ENCODE data around the gene AP1B1. TPM values are rescaled to one million over a fixed set of nuclear protein-coding genes. Genes with fewer than 3 reads are reported as not detected.

Gene AP1B1
- total and polyA plus RNA-seq, 11 donors: 18.1 to 74.8 (median 33.8) TPM

GRCh38 chr22:29284196-29284595, 104.2 kb downstream of the AP1B1 start:
- ATAC-seq: no peak
- peaks cover 2 to 100% (median 100%) of the 10 kb centered on the region in 9 donors for H3K36me3 ChIP-seq
- H3K4me1 ChIP-seq: peaks cover 0 to under 1% (median 0%) of the 10 kb centered on the region in 12 donors
- no peak for DNase-seq
- no peak for TF ChIP-seq CTCF (IDR thresholded peaks at IDR 0.05)
- TF ChIP-seq POLR2A (IDR thresholded peaks at IDR 0.05): no peak
- 93 to 99% (median 95%) methylated on average over 3 of the region's 3 CpGs for WGBS, 4 donors
- no peak overlapping the region for H3K27ac ChIP-seq
- H3K4me3 ChIP-seq: no peak overlapping the region
- H3K27me3 ChIP-seq: no peaks in the 10 kb centered on the region
- intact Hi-C loops (cut with DNase I): no loop called here
- H3K9me3 ChIP-seq: no peaks in the 10 kb centered on the region

- no peaks in the 10 kb centered on the region for H3K27me3 ChIP-seq
- DNase-seq (no peak), ATAC-seq (peak in 1 of 4 donors; percentile 51)
- no peaks in the 10 kb centered on the region for H3K9me3 ChIP-seq
- intact Hi-C loops (cut with DNase I): no loop called here
- H3K27ac ChIP-seq: no peak overlapping the region
- H3K36me3 ChIP-seq: peaks cover 0 to 100% (median 100%) of the 10 kb centered on the region in 9 donors
- no peak overlapping the region for H3K4me3 ChIP-seq
- no peak for TF ChIP-seq POLR2A (IDR thresholded peaks at IDR 0.05)
- peaks cover 0 to 42% (median 15%) of the 10 kb centered on the region in 12 donors for H3K4me1 ChIP-seq
- WGBS, 4 donors: 83 to 98% (median 93%) methylated on average over 1 of the region's 1 CpG
Observed at GRCh38 chr22:29277927-29278326, 110.4 kb downstream of the AP1B1 start.

Small RNAs within 50 kb of the gene (microRNA-seq; reads per million reads assigned to microRNA genes)
- 1.8 to 12.2 (median 7.8) reads per million in 4 donors for gene MIR3653

Other genes starting within 250 kb of the AP1B1 start
- gene EMID1, start 182.7 kb downstream of the AP1B1 start, total RNA-seq: 1 to 10 TPM in 2 of 9 donors, under 1 TPM in 6, not detected in 1; 0.16 to 1.5 (median 0.32) TPM
- gene EMID1, start 182.7 kb downstream of the AP1B1 start, polyA plus RNA-seq: under 1 TPM in 1 of 2 donors, not detected in 1; 0.43 TPM
- gene RHBDD3, start 120.6 kb downstream of the AP1B1 start, total RNA-seq: 10 to 100 TPM; 10.9 to 29.5 (median 12.6) TPM
- gene RHBDD3, start 120.6 kb downstream of the AP1B1 start, polyA plus RNA-seq: 10 to 100 TPM; 17.2 to 18.8 TPM
- gene EWSR1, start 120.3 kb downstream of the AP1B1 start, total RNA-seq: 100 to 1,000 TPM; 103 to 202 (median 138) TPM
- gene EWSR1, start 120.3 kb downstream of the AP1B1 start, polyA plus RNA-seq: 100 to 1,000 TPM in 1 of 2 donors, 10 to 100 TPM in 1; 94.3 to 138 TPM
- 10 to 100 TPM; 12.0 to 46.6 (median 16.8) TPM for gene GAS2L1, start 81.9 kb downstream of the AP1B1 start, total RNA-seq
- gene GAS2L1, start 81.9 kb downstream of the AP1B1 start, polyA plus RNA-seq: 10 to 100 TPM; 18.0 to 48.3 TPM
- gene RASL10A, start 72.9 kb downstream of the AP1B1 start, total RNA-seq: 1 to 10 TPM in 5 of 9 donors, under 1 TPM in 4; 0.29 to 5.8 (median 1.3) TPM
- gene RASL10A, start 72.9 kb downstream of the AP1B1 start, polyA plus RNA-seq: 1 to 10 TPM in 1 of 2 donors, under 1 TPM in 1; 0.95 to 1.1 TPM
- gene RFPL1, start 50.0 kb upstream of the AP1B1 start, total RNA-seq: not detected
- gene RFPL1, start 50.0 kb upstream of the AP1B1 start, polyA plus RNA-seq: not detected
- gene NEFH, start 91.6 kb upstream of the AP1B1 start, total RNA-seq: under 1 TPM in 8 of 9 donors, not detected in 1; 0.07 to 0.51 (median 0.14) TPM
- gene NEFH, start 91.6 kb upstream of the AP1B1 start, polyA plus RNA-seq: under 1 TPM; 0.08 to 0.10 TPM
- 10 to 100 TPM; 33.8 to 88.7 (median 40.6) TPM for gene THOC5, start 165.2 kb upstream of the AP1B1 start, total RNA-seq
- 10 to 100 TPM; 25.5 to 76.5 TPM for gene THOC5, start 165.2 kb upstream of the AP1B1 start, polyA plus RNA-seq
- gene NIPSNAP1, start 192.5 kb upstream of the AP1B1 start, total RNA-seq: 10 to 100 TPM; 16.2 to 30.1 (median 22.7) TPM
- 10 to 100 TPM; 12.2 to 22.3 TPM for gene NIPSNAP1, start 192.5 kb upstream of the AP1B1 start, polyA plus RNA-seq
- gene NF2, start 215.1 kb upstream of the AP1B1 start, total RNA-seq: 100 to 1,000 TPM in 1 of 9 donors, 10 to 100 TPM in 8; 41.2 to 137 (median 52.1) TPM
- 10 to 100 TPM; 15.0 to 73.9 TPM for gene NF2, start 215.1 kb upstream of the AP1B1 start, polyA plus RNA-seq

Measured in heart left ventricle (tissue), 16 donors.